NCI-H2196 treated with DMSO at 0.1 percent for 48 hours (cell line): ENCODE data around the gene APOL1.

ENCODE experiments used
- DNase-seq: peaks from one replicate; lab custom pipeline; 2025; ENCODE audit not compliant: unreplicated experiment; lab: John Stamatoyannopoulos, UW

APOL1 gene

DNA sequence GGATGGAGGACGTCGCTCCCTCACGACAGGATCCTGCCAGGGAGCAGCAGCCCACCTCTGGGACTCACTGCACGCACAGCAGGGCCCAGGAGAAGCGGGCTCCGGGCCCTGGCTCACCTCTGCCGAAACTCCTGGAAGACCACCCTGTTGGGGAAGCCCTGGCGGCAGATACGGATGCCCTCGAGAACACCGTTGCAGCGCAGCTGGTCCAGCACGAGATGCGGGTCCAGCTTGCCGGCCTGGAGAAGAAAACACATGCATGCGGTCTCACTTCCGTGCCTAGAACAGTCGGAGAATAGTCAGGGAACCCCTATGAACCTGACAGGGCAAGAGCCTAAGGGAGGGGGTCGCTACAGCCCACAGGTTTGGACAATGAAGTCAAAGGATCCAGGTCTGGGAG, 52.9 kb downstream of the APOL1 start:
- DNase-seq: no peak

DNA sequence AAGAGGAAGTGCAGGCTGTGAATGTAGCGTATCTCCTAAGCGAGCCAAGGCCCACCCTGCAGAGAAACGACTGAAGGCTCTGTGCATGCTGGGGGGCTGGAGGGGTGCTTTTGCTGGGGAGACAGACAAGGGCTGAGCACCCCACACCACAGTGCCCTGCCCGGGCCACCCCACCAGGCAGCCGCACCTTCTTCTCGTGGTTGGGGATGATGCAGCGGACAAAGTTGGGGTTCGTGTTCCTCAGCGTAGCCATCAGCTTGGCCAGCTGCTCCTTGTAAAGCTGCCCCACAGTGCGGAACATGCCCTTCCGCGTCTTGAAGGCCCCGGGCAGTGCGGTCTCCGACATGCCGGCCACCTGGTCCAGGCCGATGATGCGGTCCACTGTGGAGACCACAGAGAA, 53.3 kb downstream of the APOL1 start:
- no peak for DNase-seq

- no peak for DNase-seq
These were observed 55.9 kb downstream of the APOL1 start for GRCh38 chr22:36308880-36309279.

- DNase-seq: no peak
These were observed 58.6 kb downstream of the APOL1 start for GRCh38 chr22:36311386-36312085.

GRCh38 chr22:36315325-36315724, 62.4 kb downstream of the APOL1 start:
- no peak for DNase-seq

- DNase-seq: no peak
These were observed 63.5 kb downstream of the APOL1 start for GRCh38 chr22:36316419-36316818.
